ENCODE measurements around the gene MTCH1.
"Not testable (repeated sequence)": the region's sequence is repeated elsewhere in the genome, so short reads cannot be mapped to it uniquely, and the experiment has no call there.

DNA sequence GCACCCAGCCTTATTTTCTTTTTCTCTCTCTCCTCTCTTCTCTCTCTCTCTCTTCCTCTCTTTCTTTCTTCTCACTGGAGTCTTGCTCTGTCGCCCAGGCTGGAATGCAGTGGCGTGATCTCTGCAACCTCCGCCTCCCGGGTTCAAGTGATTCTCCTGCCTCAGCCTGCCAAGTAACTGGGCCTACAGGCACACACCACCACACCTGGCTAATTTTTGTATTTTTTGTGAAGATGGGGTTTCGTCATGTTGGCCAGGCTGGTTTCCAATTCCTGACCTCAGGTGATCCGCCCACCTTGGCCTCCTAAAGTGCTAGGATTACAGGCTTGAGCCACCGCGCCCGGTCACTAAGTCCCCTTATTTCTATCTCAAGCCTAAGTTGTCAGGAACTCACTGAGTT, 36.9 kb downstream of the MTCH1 start:
- TF ChIP-seq CTCF (IDR thresholded peaks at IDR 0.05); EZH2 (IDR thresholded peaks at IDR 0.05; ENCODE audit: borderline replicate concordance, insufficient read depth, low read depth, low read length, poor library complexity, severe bottlenecking): not testable (repeated sequence)
